GM21619 (cell line): ENCODE results near the gene GEMIN2.
"Not testable (repeated sequence)": the region's sequence is repeated elsewhere in the genome, so short reads cannot be mapped to it uniquely, and the experiment has no call there.

Experiments used
- ATAC-seq: cut with Tn5 transposase; IDR thresholded peaks from one replicate; pipeline ENCODE4 v1.9.1; 2021; ENCODE audit not compliant: unreplicated experiment

Gene GEMIN2

GRCh38 chr14:39176263-39177167 is 62.4 kb downstream of the GEMIN2 start:
- ATAC-seq: no peak

GRCh38 chr14:39177168-39177545 is 63.0 kb downstream of the GEMIN2 start:
- no peak for ATAC-seq

GRCh38 chr14:39179042-39179441 is 64.9 kb downstream of the GEMIN2 start:
- ATAC-seq: no peak

GRCh38 chr14:39180553-39180952 is 66.4 kb downstream of the GEMIN2 start:
- no peak for ATAC-seq

- no peak for ATAC-seq
Observed at GRCh38 chr14:39181026-39181692, 67.0 kb downstream of the GEMIN2 start.

GRCh38 chr14:39181693-39182047 is 67.5 kb downstream of the GEMIN2 start:
- ATAC-seq: no peak

GRCh38 chr14:39182770-39183684 is 68.9 kb downstream of the GEMIN2 start:
- no peak for ATAC-seq

- not testable (repeated sequence) for ATAC-seq
Observed at GRCh38 chr14:39183685-39184003, 69.5 kb downstream of the GEMIN2 start.

GRCh38 chr14:39184628-39185255 is 70.6 kb downstream of the GEMIN2 start:
- no peak for ATAC-seq

GRCh38 chr14:39185256-39186049 is 71.3 kb downstream of the GEMIN2 start:
- ATAC-seq: no peak
